HEK293 (cell line): Measurements from ENCODE around the gene STARD3.

Source experiments
- EGR2 ChIP-seq: fragments of 450-650 bp; formaldehyde crosslinking; IDR thresholded peaks from 2 replicates; pipeline ENCODE4 v1.5.1; 2016; ENCODE audit warnings: low read depth, missing biosample characterization, missing genetic modification characterization
- GLIS1 ChIP-seq: fragments of 450-650 bp; formaldehyde crosslinking; IDR thresholded peaks from 2 replicates; pipeline ENCODE4 v1.5.1; 2016; ENCODE audit warnings: missing biosample characterization, missing genetic modification characterization
- GLIS2 ChIP-seq: fragments of 450-650 bp; formaldehyde crosslinking; IDR thresholded peaks from 2 replicates; pipeline ENCODE4 v1.5.1; 2016; ENCODE audit warnings: missing biosample characterization, missing genetic modification characterization
- OVOL3 ChIP-seq: fragments of 450-650 bp; formaldehyde crosslinking; IDR thresholded peaks from 2 replicates; pipeline ENCODE4 v1.5.1; 2016; ENCODE audit warnings: missing biosample characterization, missing genetic modification characterization
- PRDM6 ChIP-seq: fragments of 450-650 bp; formaldehyde crosslinking; IDR thresholded peaks from 2 replicates; pipeline ENCODE4 v1.5.1; 2017; ENCODE audit warnings: missing biosample characterization, missing genetic modification characterization
- TCF7L2 ChIP-seq: IDR thresholded peaks from 2 replicates; pipeline ENCODE4 v1.6.1; 2011; ENCODE audit warnings: low read depth, mild to moderate bottlenecking, inconsistent platforms, low read length, moderate library complexity, borderline replicate concordance
- TSHZ1 ChIP-seq: fragments of 450-650 bp; formaldehyde crosslinking; IDR thresholded peaks from 2 replicates; pipeline ENCODE4 v1.5.1; 2016; ENCODE audit warnings: missing biosample characterization, missing genetic modification characterization, borderline replicate concordance
- ZBTB10 ChIP-seq: fragments of 450-650 bp; formaldehyde crosslinking; IDR thresholded peaks from 2 replicates; pipeline ENCODE4 v1.5.1; 2016; ENCODE audit warnings: missing biosample characterization, missing genetic modification characterization
- ZEB2 ChIP-seq: fragments of 450-650 bp; formaldehyde crosslinking; IDR thresholded peaks from 2 replicates; pipeline ENCODE4 v1.5.1; 2016; ENCODE audit warnings: missing biosample characterization, missing genetic modification characterization
- ZFHX2 ChIP-seq: fragments of 450-650 bp; formaldehyde crosslinking; conservative IDR thresholded peaks from 2 replicates; pipeline ENCODE4 v1.5.1; 2016; ENCODE audit warnings: missing biosample characterization, missing genetic modification characterization
- ZFP37 ChIP-seq: fragments of 450-650 bp; formaldehyde crosslinking; IDR thresholded peaks from 2 replicates; pipeline ENCODE4 v1.5.1; 2016; ENCODE audit warnings: missing biosample characterization, missing genetic modification characterization
- ZNF112 ChIP-seq: fragments of 450-650 bp; formaldehyde crosslinking; IDR thresholded peaks from 2 replicates; pipeline ENCODE4 v1.5.0; 2017; ENCODE audit warnings: missing biosample characterization, missing genetic modification characterization
- ZNF155 ChIP-seq: fragments of 450-650 bp; formaldehyde crosslinking; IDR thresholded peaks from 2 replicates; pipeline ENCODE4 v1.5.1; 2016; ENCODE audit warnings: missing biosample characterization, missing genetic modification characterization
- ZNF239 ChIP-seq: fragments of 450-650 bp; formaldehyde crosslinking; IDR thresholded peaks from 2 replicates; pipeline ENCODE4 v1.5.1; 2016; ENCODE audit warnings: missing biosample characterization, missing genetic modification characterization
- ZNF302 ChIP-seq: fragments of 450-650 bp; formaldehyde crosslinking; IDR thresholded peaks from 2 replicates; pipeline ENCODE4 v1.5.1; 2016; ENCODE audit warnings: missing biosample characterization, missing genetic modification characterization, low read depth
- ZNF335 ChIP-seq: fragments of 450-650 bp; formaldehyde crosslinking; conservative IDR thresholded peaks from 2 replicates; pipeline ENCODE4 v1.5.1; 2016; ENCODE audit warnings: missing biosample characterization, missing genetic modification characterization
- ZNF514 ChIP-seq: fragments of 450-650 bp; formaldehyde crosslinking; IDR thresholded peaks from 2 replicates; pipeline ENCODE4 v1.5.1; 2016; ENCODE audit warnings: missing biosample characterization, missing genetic modification characterization
- ZNF518A ChIP-seq: fragments of 450-650 bp; formaldehyde crosslinking; conservative IDR thresholded peaks from 2 replicates; pipeline ENCODE4 v1.5.1; 2016; ENCODE audit warnings: low read depth, missing biosample characterization, missing genetic modification characterization
- ZNF548 ChIP-seq: fragments of 450-650 bp; formaldehyde crosslinking; IDR thresholded peaks from 2 replicates; pipeline ENCODE4 v1.5.1; 2016; ENCODE audit warnings: missing biosample characterization, missing genetic modification characterization
- ZNF585B ChIP-seq: fragments of 450-650 bp; formaldehyde crosslinking; IDR thresholded peaks from 2 replicates; pipeline ENCODE4 v1.5.1; 2016; ENCODE audit warnings: missing biosample characterization, missing genetic modification characterization
- ZNF621 ChIP-seq: fragments of 450-650 bp; formaldehyde crosslinking; IDR thresholded peaks from 2 replicates; pipeline ENCODE4 v1.5.1; 2017; ENCODE audit warnings: missing biosample characterization, missing genetic modification characterization
- ZNF654 ChIP-seq: fragments of 450-650 bp; formaldehyde crosslinking; IDR thresholded peaks from 2 replicates; pipeline ENCODE4 v1.5.1; 2016; ENCODE audit warnings: low read depth, missing biosample characterization, missing genetic modification characterization
- ZNF660 ChIP-seq: fragments of 450-650 bp; IDR thresholded peaks from 2 replicates; pipeline ENCODE4 v1.5.1; 2018; ENCODE audit warnings: missing biosample characterization, mild to moderate bottlenecking, missing genetic modification characterization
- ZNF747 ChIP-seq: fragments of 450-650 bp; formaldehyde crosslinking; IDR thresholded peaks from 2 replicates; pipeline ENCODE4 v1.5.1; 2016; ENCODE audit warnings: missing biosample characterization, missing genetic modification characterization
- ZNF791 ChIP-seq: fragments of 450-650 bp; formaldehyde crosslinking; IDR thresholded peaks from 2 replicates; pipeline ENCODE4 v1.5.1; 2016; ENCODE audit warnings: missing biosample characterization, missing genetic modification characterization
- ZSCAN30 ChIP-seq: fragments of 450-650 bp; IDR thresholded peaks from 2 replicates; pipeline ENCODE4 v1.5.1; 2018; ENCODE audit warnings: missing biosample characterization, mild to moderate bottlenecking, missing genetic modification characterization, moderate library complexity

Gene STARD3

GRCh38 chr17:39671651-39672521 lies 34.9 kb downstream of the STARD3 start (continued):
- TF ChIP-seq ZNF660 (tag by site-specific recombination) (no peak), ZNF335 (tag by site-specific recombination) (no peak), ZNF585B (tag by site-specific recombination) (no peak), ZNF747 (no peak), EGR2 (tag by site-specific recombination) (peak; percentile 59; the same call in 1 of the 2 replicates), GLIS2 (peak; percentile 85), TSHZ1 (tag by site-specific recombination) (no peak), ZNF548 (tag by site-specific recombination) (no peak), ZNF621 (tag by site-specific recombination) (no peak), ZBTB10 (tag by site-specific recombination) (no peak), ZNF518A (tag by site-specific recombination) (no peak), ZSCAN30 (no peak), ZNF155 (tag by site-specific recombination) (no peak), ZEB2 (tag by site-specific recombination) (no peak), TCF7L2 (no peak), ZNF514 (tag by site-specific recombination) (no peak), ZFP37 (no peak), ZNF112 (tag by site-specific recombination) (no peak), PRDM6 (no peak), ZNF302 (tag by site-specific recombination) (no peak), ZFHX2 (peak; percentile 57; the same call in 1 of the 2 replicates), ZNF239 (tag by site-specific recombination) (no peak), GLIS1 (tag by site-specific recombination) (peak; percentile 87), OVOL3 (tag by site-specific recombination) (no peak), ZNF654 (tag by site-specific recombination) (peak; percentile 79), ZNF791 (tag by site-specific recombination) (no peak)
